NCI-H2029 (cell line): ENCODE data around the gene ABCA9.

ENCODE experiments used
- DNase-seq: peaks from one replicate; lab custom pipeline; 2025; lab: John Stamatoyannopoulos, UW

Gene ABCA9

GRCh38 chr17:69065113-69065512 lies 4.4 kb upstream of the ABCA9 start:
- no peak for DNase-seq

- DNase-seq, result no peak
These were observed 3.7 kb upstream of the ABCA9 start for GRCh38 chr17:69064476-69064875.

- no peak for DNase-seq
These were observed 3.3 kb upstream of the ABCA9 start for GRCh38 chr17:69064001-69064400.

DNA sequence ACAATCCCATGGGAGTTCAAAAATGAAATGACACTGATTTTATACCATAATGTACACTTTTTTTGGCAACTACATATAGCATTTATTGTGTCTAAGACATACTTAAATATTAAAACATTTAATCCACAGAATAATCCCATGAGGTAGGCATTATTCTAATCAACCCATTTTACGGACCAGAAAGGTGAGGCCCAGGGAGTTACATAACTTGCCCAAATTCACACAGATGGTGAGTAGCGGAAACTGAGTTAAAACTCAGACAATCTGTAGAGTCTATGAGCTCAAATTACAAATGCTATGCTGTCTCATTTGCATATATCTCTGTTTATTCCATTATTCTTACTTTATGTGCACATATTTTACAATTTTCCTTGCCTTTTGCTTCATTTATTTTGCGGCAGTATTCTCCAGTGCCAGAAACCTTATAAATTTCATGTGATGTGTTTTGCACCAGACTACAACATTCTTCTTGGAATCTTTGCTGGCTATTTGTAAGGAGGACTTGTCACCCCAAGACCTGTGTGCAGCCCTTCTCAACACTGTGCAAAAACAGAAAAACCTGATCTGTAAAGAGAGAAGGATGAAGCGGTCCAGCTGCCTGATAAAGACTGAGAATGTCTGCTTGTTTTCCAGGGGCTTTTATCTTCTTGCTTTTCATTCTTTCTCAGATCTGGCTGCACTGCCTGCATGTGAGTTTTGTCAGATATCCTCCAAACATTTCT lies 2.3 kb upstream of the ABCA9 start:
- DNase-seq, result no peak

GRCh38 chr17:69061721-69062556 lies 1.2 kb upstream of the ABCA9 start:
- no peak for DNase-seq

DNA sequence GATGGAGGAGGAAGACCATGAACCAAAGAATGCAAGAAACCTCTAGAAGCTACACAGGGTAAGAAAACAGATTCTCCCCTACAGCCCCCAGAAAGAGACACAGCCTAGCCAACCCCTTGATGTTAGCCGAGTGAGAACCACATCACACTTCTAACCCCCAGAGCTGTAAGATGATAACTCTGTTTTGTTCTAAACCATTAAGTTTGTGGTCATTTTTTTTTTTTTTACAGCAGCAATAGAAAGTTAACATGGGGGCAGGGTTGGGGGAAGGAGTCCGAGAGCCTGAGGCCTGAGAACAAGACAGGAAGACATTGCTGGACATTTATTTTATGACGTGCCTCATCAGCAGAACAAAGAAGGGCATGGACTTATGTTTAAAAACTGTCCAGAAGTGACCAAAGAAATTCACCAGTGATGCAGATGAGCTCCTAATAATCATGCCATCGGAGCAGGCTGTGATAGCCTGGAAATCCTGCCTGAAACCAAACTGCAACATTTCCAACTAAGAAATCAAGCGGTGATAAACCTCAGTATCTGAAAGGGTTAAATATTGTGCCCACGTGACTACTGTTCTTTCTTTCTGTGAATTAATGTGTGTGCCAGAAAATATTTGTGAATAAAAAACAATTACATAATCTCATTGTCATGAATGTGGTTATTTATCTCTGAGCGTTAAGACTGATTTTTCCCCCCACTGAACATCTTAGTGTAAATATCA lies 1.1 kb downstream of the ABCA9 start:
- no peak for DNase-seq

DNA sequence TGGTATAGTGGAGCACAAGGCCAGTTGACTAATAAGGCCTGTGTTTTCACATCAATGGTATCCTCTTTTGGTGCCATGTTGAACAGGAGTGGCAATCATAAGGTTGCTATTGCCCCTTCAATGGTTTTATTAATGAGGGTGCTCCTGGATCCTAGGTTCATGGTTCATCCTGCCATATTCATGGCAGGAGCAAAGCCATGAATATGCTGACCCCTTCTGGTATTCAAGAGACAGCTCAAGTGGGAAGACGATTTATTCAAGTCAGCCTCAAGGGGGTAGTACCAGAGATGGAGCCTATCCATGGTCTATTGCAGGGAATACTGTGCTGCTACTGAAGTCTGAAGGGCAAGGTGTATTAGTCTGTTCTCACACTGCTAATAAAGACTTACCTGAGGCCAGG lies 2.6 kb downstream of the ABCA9 start:
- no peak for DNase-seq

- no peak for DNase-seq
These were observed 3.4 kb downstream of the ABCA9 start for GRCh38 chr17:69057280-69057679.

DNA sequence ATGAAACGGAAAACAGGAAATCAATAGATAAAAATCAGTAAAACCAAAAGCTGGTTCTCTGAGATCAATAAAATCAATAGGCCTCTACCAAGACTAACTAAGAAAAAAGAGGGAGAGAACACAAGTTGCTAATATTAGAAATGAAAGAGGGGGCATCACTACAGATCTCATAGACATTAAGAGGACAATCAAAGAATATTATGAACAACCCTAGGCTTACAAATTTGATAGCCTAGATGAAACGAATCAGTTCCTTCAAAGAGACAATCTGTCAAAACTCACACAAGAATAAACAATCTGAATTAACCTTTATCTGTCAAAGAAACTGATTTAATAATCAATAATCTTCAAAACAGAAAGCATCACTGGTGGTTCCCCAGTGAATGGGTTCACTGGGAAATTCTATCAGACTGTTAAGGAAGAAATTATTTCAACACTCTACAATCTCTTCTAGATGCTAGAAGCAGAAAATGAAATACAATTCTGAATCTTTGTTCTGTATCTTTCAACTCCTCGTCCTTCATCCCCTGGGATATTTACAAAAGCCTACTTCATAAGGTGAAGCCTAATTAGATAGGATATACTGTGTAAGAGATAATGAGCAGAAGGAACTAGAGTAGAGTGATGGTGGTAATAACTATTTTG lies 4.4 kb downstream of the ABCA9 start:
- no peak for DNase-seq

DNA sequence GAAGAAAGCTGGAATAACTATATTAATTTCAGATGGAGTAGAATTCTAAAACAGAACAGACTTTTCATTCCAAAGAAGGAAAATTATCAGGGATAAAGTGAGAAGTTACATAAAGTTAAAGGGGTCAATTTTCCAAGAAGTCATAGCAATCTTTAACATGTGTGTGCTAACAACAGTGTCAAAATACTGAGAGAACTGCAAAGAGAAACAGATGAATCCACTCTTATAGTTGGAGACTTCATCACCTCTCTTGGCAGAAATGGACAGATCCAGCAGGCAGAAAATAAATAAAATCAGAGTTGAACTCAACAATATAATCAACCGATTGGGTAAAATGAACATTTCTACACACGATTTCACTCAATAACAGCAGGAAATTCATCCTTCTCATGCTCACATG lies 5.4 kb downstream of the ABCA9 start:
- DNase-seq, result no peak

GRCh38 chr17:69050999-69051775 lies 9.5 kb downstream of the ABCA9 start:
- no peak for DNase-seq

GRCh38 chr17:69048634-69049033 lies 12.1 kb downstream of the ABCA9 start:
- no peak for DNase-seq

- DNase-seq, result no peak
These were observed 13.1 kb downstream of the ABCA9 start for GRCh38 chr17:69047368-69048263.

- no peak for DNase-seq
These were observed 14.5 kb downstream of the ABCA9 start for GRCh38 chr17:69046121-69046807.

- DNase-seq, result no peak
These were observed 15.1 kb downstream of the ABCA9 start for GRCh38 chr17:69045646-69046045.

GRCh38 chr17:69044371-69044770 lies 16.4 kb downstream of the ABCA9 start:
- DNase-seq, result no peak

DNA sequence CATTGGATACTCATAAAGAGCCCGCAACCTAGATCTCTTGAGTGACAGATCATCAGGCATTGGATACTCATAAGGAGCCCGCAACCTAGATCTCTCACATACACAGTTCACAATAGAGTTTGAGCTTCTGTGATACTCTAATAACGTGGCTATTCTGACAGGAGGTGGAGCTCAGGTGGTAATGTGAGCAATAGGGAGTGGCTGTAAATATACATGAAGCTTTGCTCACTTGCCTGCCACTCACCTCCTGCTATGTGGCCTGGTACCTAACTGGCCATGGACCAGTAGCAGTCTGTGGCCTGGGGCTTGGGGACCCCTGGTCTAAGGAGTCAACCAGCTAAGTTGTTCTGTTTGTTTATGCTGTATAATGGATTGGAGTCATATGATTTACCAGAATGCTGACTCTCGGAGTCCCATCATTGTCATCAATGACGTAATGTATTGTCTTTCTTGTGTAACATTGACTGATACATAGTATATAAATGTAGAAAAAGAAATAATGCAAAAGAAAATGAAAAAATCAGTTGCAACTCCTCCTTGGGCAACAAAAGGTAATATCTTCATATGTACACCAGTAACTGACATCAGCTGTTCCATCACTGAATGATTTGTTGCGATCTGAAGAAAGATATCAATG lies 17.5 kb downstream of the ABCA9 start:
- DNase-seq, result no peak

- no peak for DNase-seq
These were observed 18.4 kb downstream of the ABCA9 start for GRCh38 chr17:69042308-69042707.

DNA sequence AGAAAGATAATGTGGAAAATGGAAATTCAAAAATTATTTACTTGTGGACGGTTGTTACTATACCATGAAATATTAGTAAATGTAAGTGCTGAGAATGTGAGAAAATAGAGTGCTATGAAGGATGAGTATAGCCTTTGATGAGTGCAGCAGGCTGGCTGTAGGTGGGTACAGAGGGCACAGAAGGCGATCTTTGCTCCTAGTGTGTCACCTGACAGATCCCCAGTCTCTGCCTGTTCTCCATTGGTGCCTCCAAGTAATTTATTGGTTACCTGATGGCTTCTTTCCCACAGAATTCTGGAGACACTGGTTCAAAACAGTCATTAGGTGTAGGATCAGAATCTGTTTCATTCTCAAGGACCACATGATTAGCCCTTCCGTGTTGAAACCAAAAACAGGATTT lies 28.9 kb downstream of the ABCA9 start:
- no peak for DNase-seq
